GM18858 (cell line): ENCODE data around the gene NFATC2.

ENCODE experiments used
- ATAC-seq: cut with Tn5 transposase; IDR thresholded peaks from one replicate; pipeline ENCODE4 v1.9.1; 2021; ENCODE audit not compliant: unreplicated experiment

NFATC2 gene

GRCh38 chr20:51497542-51498467 is 44.7 kb downstream of the NFATC2 start:
- ATAC-seq: peak; percentile 34

- no peak for ATAC-seq
Observed at GRCh38 chr20:51496964-51497363, 45.6 kb downstream of the NFATC2 start.

GRCh38 chr20:51495921-51496545 is 46.5 kb downstream of the NFATC2 start:
- ATAC-seq: no peak

- ATAC-seq: no peak
Observed at GRCh38 chr20:51495291-51495690, 47.2 kb downstream of the NFATC2 start.

GRCh38 chr20:51494241-51495110 is 48.0 kb downstream of the NFATC2 start:
- ATAC-seq: no peak

GRCh38 chr20:51493346-51493791 is 49.1 kb downstream of the NFATC2 start:
- no peak for ATAC-seq

- ATAC-seq: no peak
Observed at GRCh38 chr20:51492167-51493092, 50.1 kb downstream of the NFATC2 start.

GRCh38 chr20:51491393-51491792 is 51.1 kb downstream of the NFATC2 start:
- no peak for ATAC-seq

GRCh38 chr20:51490635-51491034 is 51.9 kb downstream of the NFATC2 start:
- ATAC-seq: no peak

GRCh38 chr20:51489611-51490010 is 52.9 kb downstream of the NFATC2 start:
- no peak for ATAC-seq

GRCh38 chr20:51488331-51488730 is 54.2 kb downstream of the NFATC2 start:
- ATAC-seq: no peak

- ATAC-seq: no peak
Observed at GRCh38 chr20:51487565-51488268, 54.8 kb downstream of the NFATC2 start.

GRCh38 chr20:51487076-51487475 is 55.4 kb downstream of the NFATC2 start:
- ATAC-seq: no peak

- no peak for ATAC-seq
Observed at GRCh38 chr20:51486197-51487005, 56.1 kb downstream of the NFATC2 start.

- ATAC-seq: no peak
Observed at GRCh38 chr20:51484831-51485230, 57.7 kb downstream of the NFATC2 start.

- no peak for ATAC-seq
Observed at GRCh38 chr20:51484141-51484815, 58.2 kb downstream of the NFATC2 start.

- no peak for ATAC-seq
Observed at GRCh38 chr20:51482836-51483473, 59.6 kb downstream of the NFATC2 start.
